Astrocyte (in vitro differentiated cells and primary cell): Measurements from ENCODE around the gene PTGR3. TPM values are rescaled to one million over a fixed set of nuclear protein-coding genes. Genes with fewer than 3 reads are reported as not detected.

Experiments used
- DNase-seq: peaks from one replicate; pipeline ENCODE4 v3.0.0-alpha.2; 2010; ENCODE audit warnings: low read depth
- FAIRE-seq: peaks from 2 replicates; lab custom pipeline; 2011; peaks lifted over from hg19 to GRCh38; lab: Jason Lieb, UNC
- H2AFZ ChIP-seq: 2 replicates; pipeline ENCODE4 v1.6.0; 2012; ENCODE audit warnings: low read depth, low read length, inconsistent platforms
- H3K27ac ChIP-seq: 2 replicates; pipeline ENCODE4 v1.5.1; 2011; ENCODE audit warnings: low read depth, low read length, inconsistent platforms
- H3K27me3 ChIP-seq: 2 replicates; pipeline ENCODE4 v1.6.0; 2011; ENCODE audit warnings: low read length, inconsistent platforms; ENCODE audit not compliant: insufficient read depth
- H3K36me3 ChIP-seq: 2 replicates; pipeline ENCODE4 v1.5.1; 2011; ENCODE audit warnings: low read length, inconsistent platforms; ENCODE audit not compliant: insufficient read depth
- H3K4me1 ChIP-seq: 2 replicates; pipeline ENCODE4 v1.5.1; 2011; ENCODE audit warnings: low read length, inconsistent platforms; ENCODE audit not compliant: insufficient read depth
- H3K4me2 ChIP-seq: 2 replicates; pipeline ENCODE4 v1.6.0; 2012; ENCODE audit warnings: low read length, inconsistent platforms
- H3K4me3 ChIP-seq: 2 replicates; pipeline ENCODE4 v1.5.1; 2011; ENCODE audit warnings: low read depth, mild to moderate bottlenecking, low read length, inconsistent platforms; ENCODE audit not compliant: insufficient read depth
- H3K79me2 ChIP-seq: 2 replicates; pipeline ENCODE4 v1.6.0; 2012; ENCODE audit warnings: mild to moderate bottlenecking, low read length, inconsistent platforms; ENCODE audit not compliant: insufficient read depth
- H3K9ac ChIP-seq: 2 replicates; pipeline ENCODE4 v1.6.0; 2012; ENCODE audit warnings: mild to moderate bottlenecking, low read length, inconsistent platforms
- H3K9me3 ChIP-seq: 2 replicates; pipeline ENCODE4 v1.5.1; 2012; ENCODE audit warnings: low read depth, mild to moderate bottlenecking, low read length, inconsistent platforms; ENCODE audit not compliant: insufficient read depth
- H4K20me1 ChIP-seq: 2 replicates; pipeline ENCODE4 v1.6.0; 2012; ENCODE audit warnings: low read length, inconsistent platforms; ENCODE audit not compliant: insufficient read depth
- H3K27ac Mint-ChIP-seq: one replicate; pipeline ENCODE4 v1.8.0; 2021; ENCODE audit warnings: mild to moderate bottlenecking, mixed read lengths; ENCODE audit not compliant: unreplicated experiment
- H3K27me3 Mint-ChIP-seq: one replicate; pipeline ENCODE4 v1.8.0; 2021; ENCODE audit warnings: low read depth, mixed read lengths; ENCODE audit not compliant: unreplicated experiment
- H3K36me3 Mint-ChIP-seq: one replicate; pipeline ENCODE4 v1.8.0; 2021; ENCODE audit warnings: low read depth, mixed read lengths; ENCODE audit not compliant: unreplicated experiment
- H3K4me1 Mint-ChIP-seq: one replicate; pipeline ENCODE4 v1.8.0; 2021; ENCODE audit warnings: low read depth, mixed read lengths; ENCODE audit not compliant: unreplicated experiment
- H3K4me3 Mint-ChIP-seq: one replicate; pipeline ENCODE4 v1.8.0; 2021; ENCODE audit warnings: mild to moderate bottlenecking, moderate library complexity, mixed read lengths; ENCODE audit not compliant: unreplicated experiment
- H3K9me3 Mint-ChIP-seq: one replicate; pipeline ENCODE4 v1.8.0; 2021; ENCODE audit warnings: mild to moderate bottlenecking, mixed read lengths; ENCODE audit not compliant: unreplicated experiment
- CTCF ChIP-seq: IDR thresholded peaks from 2 replicates; pipeline ENCODE4 v1.5.1; 2011; ENCODE audit warnings: low read depth, mild to moderate bottlenecking, inconsistent platforms, low read length, moderate library complexity; ENCODE audit not compliant: insufficient read depth
- EZH2 ChIP-seq: IDR thresholded peaks from 2 replicates; pipeline ENCODE4 v1.6.1; 2012; ENCODE audit warnings: mild to moderate bottlenecking, low read length, inconsistent platforms; ENCODE audit not compliant: insufficient read depth
- total RNA-seq: library from RNA; stranded (reverse); gene quantifications from 2 replicates; pipeline ENCODE4 v1.2.1, GENCODE V29; 2021

Gene PTGR3
- total RNA-seq, 1 donor from 2014 or later, result 8.4 TPM

GRCh38 chr18:75165926-75166325 is 43.0 kb downstream of the PTGR3 start:
- Histone ChIP-seq H3K27ac (no peak overlapping the region), H3K27me3 (peaks cover 3% of the 10 kb centered on the region), H3K4me2 (no peak overlapping the region), H3K36me3 (no peaks in the 10 kb centered on the region), H3K9ac (no peak overlapping the region), H3K9me3 (no peaks in the 10 kb centered on the region), H3K4me3 (no peak overlapping the region), H4K20me1 (no peaks in the 10 kb centered on the region), H3K4me1 (no peaks in the 10 kb centered on the region), H3K79me2 (no peaks in the 10 kb centered on the region), H2AFZ (no peak overlapping the region)
- FAIRE-seq, result no peak
- TF ChIP-seq EZH2, result no peak
- TF ChIP-seq CTCF, result no peak
- no peak overlapping the region for H3K27ac Mint-ChIP-seq
- no peak overlapping the region for H3K4me3 Mint-ChIP-seq
- peaks cover 2% of the 10 kb centered on the region for H3K9me3 Mint-ChIP-seq
- H3K4me1 Mint-ChIP-seq, result no peaks in the 10 kb centered on the region
- no peaks in the 10 kb centered on the region for H3K36me3 Mint-ChIP-seq
- DNase-seq, result no peak
- H3K27me3 Mint-ChIP-seq, result peaks cover 28% of the 10 kb centered on the region

GRCh38 chr18:75164479-75164878 is 44.5 kb downstream of the PTGR3 start:
- Histone ChIP-seq H3K79me2 (no peaks in the 10 kb centered on the region), H2AFZ (no peak overlapping the region), H3K4me3 (no peak overlapping the region), H3K27me3 (peaks cover 13% of the 10 kb centered on the region), H3K36me3 (no peaks in the 10 kb centered on the region), H3K9ac (no peak overlapping the region), H3K4me1 (no peaks in the 10 kb centered on the region), H3K9me3 (no peaks in the 10 kb centered on the region), H4K20me1 (no peaks in the 10 kb centered on the region), H3K27ac (no peak overlapping the region), H3K4me2 (no peak overlapping the region)
- Mint-ChIP-seq H3K4me3 (no peak overlapping the region), H3K4me1 (no peaks in the 10 kb centered on the region), H3K9me3 (peaks cover 2% of the 10 kb centered on the region), H3K36me3 (no peaks in the 10 kb centered on the region), H3K27me3 (peaks cover 29% of the 10 kb centered on the region), H3K27ac (no peak overlapping the region)
- TF ChIP-seq CTCF, result no peak
- TF ChIP-seq EZH2, result no peak
- DNase-seq (no peak), FAIRE-seq (no peak)

- peaks cover 29% of the 10 kb centered on the region for H3K27me3 Mint-ChIP-seq
- Histone ChIP-seq H3K79me2 (no peaks in the 10 kb centered on the region), H3K27ac (no peak overlapping the region), H2AFZ (no peak overlapping the region), H3K4me1 (no peaks in the 10 kb centered on the region), H3K36me3 (no peaks in the 10 kb centered on the region), H3K4me3 (no peak overlapping the region), H3K4me2 (no peak overlapping the region), H4K20me1 (no peaks in the 10 kb centered on the region), H3K9ac (no peak overlapping the region), H3K9me3 (no peaks in the 10 kb centered on the region), H3K27me3 (peaks cover 13% of the 10 kb centered on the region)
- no peaks in the 10 kb centered on the region for H3K4me1 Mint-ChIP-seq
- TF ChIP-seq CTCF (no peak), EZH2 (no peak)
- no peak for DNase-seq
- H3K4me3 Mint-ChIP-seq, result no peak overlapping the region
- FAIRE-seq, result no peak
- no peak overlapping the region for H3K27ac Mint-ChIP-seq
- no peaks in the 10 kb centered on the region for H3K36me3 Mint-ChIP-seq
- peaks cover 2% of the 10 kb centered on the region for H3K9me3 Mint-ChIP-seq
Observed at GRCh38 chr18:75163736-75164135, 45.2 kb downstream of the PTGR3 start.
